HG02981 (cell line): Measurements from ENCODE around the gene TMEFF2.
A peak's percentile ranks its signal among the peaks of the same experiment; 100 is the strongest.

Source experiments
- ATAC-seq: cut with Tn5 transposase; IDR thresholded peaks from one replicate; pipeline ENCODE4 v1.9.1; 2021; ENCODE audit warnings: mild to moderate bottlenecking, moderate library complexity; ENCODE audit not compliant: unreplicated experiment

The TMEFF2 gene

GRCh38 chr2:192025637-192026036, 169.1 kb downstream of the TMEFF2 start:
- ATAC-seq, result no peak

GRCh38 chr2:192023006-192023405, 171.7 kb downstream of the TMEFF2 start:
- no peak for ATAC-seq

GRCh38 chr2:192017844-192018243, 176.9 kb downstream of the TMEFF2 start:
- ATAC-seq, result no peak

- no peak for ATAC-seq
Measured at GRCh38 chr2:192016265-192016664, 178.5 kb downstream of the TMEFF2 start.

- no peak for ATAC-seq
Measured at GRCh38 chr2:192013211-192013610, 181.5 kb downstream of the TMEFF2 start.

- ATAC-seq, result no peak
Measured at GRCh38 chr2:192011196-192011595, 183.5 kb downstream of the TMEFF2 start.

GRCh38 chr2:192010073-192010472, 184.7 kb downstream of the TMEFF2 start:
- no peak for ATAC-seq

GRCh38 chr2:192007581-192008228, 187.0 kb downstream of the TMEFF2 start:
- ATAC-seq, result no peak

- no peak for ATAC-seq
Measured at GRCh38 chr2:192005211-192005610, 189.5 kb downstream of the TMEFF2 start.

- peak; percentile 68 for ATAC-seq
Measured at GRCh38 chr2:192004188-192004963, 190.4 kb downstream of the TMEFF2 start.

- no peak for ATAC-seq
Measured at GRCh38 chr2:192002418-192002817, 192.3 kb downstream of the TMEFF2 start.

GRCh38 chr2:192000196-192000980, 194.3 kb downstream of the TMEFF2 start:
- ATAC-seq, result no peak

- no peak for ATAC-seq
Measured at GRCh38 chr2:191999101-191999841, 195.5 kb downstream of the TMEFF2 start.

GRCh38 chr2:191995285-191995684, 199.4 kb downstream of the TMEFF2 start:
- ATAC-seq, result no peak

GRCh38 chr2:191994749-191995148, 200.0 kb downstream of the TMEFF2 start:
- ATAC-seq, result no peak

GRCh38 chr2:191991442-191991841, 203.3 kb downstream of the TMEFF2 start:
- ATAC-seq, result no peak

- ATAC-seq, result no peak
Measured at GRCh38 chr2:191985740-191986139, 209.0 kb downstream of the TMEFF2 start.

- ATAC-seq, result no peak
Measured at GRCh38 chr2:191983591-191983990, 211.1 kb downstream of the TMEFF2 start.

- no peak for ATAC-seq
Measured at GRCh38 chr2:191983186-191983585, 211.5 kb downstream of the TMEFF2 start.

GRCh38 chr2:191981706-191982105, 213.0 kb downstream of the TMEFF2 start:
- ATAC-seq, result no peak

GRCh38 chr2:191980483-191980882, 214.2 kb downstream of the TMEFF2 start:
- no peak for ATAC-seq
